HG03064 (cell line): Measurements from ENCODE around the gene SPEG.

Experiments
- ATAC-seq: cut with Tn5 transposase; IDR thresholded peaks from one replicate; pipeline ENCODE4 v1.9.1; 2021; ENCODE audit warnings: low read depth; ENCODE audit not compliant: unreplicated experiment

SPEG gene

GRCh38 chr2:219541611-219542180 lies 107.1 kb downstream of the SPEG start:
- peak; percentile 48 for ATAC-seq

DNA sequence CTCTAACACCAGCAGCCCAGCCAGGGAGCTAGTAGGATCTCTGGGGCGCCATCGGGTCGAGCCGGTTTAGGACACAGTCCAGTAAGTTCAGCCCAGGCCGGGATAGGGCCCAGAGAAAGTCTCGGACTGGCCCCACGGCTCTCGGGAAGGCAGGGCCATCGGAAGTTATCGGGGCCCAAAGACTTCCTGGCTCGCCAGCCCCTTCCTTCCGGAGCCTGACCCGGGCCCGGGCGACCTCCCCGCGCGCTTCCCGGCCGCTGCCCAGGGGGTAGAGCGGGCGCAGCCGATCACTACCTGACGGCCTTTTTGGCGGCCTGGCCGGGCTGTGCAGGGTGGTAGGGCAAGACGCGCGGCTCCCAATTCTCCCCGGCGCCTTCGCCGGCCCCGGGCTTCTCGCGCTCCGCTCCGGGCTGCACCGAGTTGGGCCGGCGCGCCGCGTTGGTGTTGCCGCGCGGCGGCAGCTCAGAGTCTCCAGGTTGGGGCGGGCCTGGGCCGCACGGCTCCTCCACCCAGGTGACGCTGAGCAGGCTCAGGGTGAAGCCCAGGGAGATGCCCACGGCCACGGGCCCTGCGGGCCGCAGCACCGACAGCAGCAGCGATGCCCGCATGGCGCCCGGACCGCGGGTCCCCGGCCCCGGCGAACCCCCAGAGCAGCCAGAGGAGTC lies 108.4 kb downstream of the SPEG start:
- peak; percentile 39 for ATAC-seq

GRCh38 chr2:219543596-219544358 lies 109.1 kb downstream of the SPEG start, which contains the start of the genes CHPF and TMEM198:
CHPF (minus strand) TSS chr2:219543809; CDS start chr2:219543538, 271 bp downstream.
TMEM198 (plus strand) TSS chr2:219544028; CDS start chr2:219544728, 700 bp downstream.
- ATAC-seq, result peak; percentile 68

DNA sequence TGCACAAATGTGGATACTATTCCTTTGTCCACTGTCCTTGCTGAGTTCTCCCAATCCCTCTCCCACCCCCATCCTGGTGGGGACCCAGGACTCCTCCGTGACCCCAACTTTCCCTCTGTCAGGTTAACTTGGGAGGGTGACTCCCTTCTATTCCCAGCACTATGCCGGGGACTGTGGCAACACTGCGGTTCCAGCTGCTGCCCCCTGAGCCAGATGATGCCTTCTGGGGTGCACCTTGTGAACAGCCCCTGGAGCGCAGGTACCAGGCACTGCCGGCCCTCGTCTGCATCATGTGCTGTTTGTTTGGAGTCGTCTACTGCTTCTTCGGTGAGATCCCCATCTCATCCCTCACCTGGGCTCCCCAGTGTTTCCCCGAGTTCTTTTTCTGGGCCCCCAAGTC lies 109.9 kb downstream of the SPEG start:
- no peak for ATAC-seq

DNA sequence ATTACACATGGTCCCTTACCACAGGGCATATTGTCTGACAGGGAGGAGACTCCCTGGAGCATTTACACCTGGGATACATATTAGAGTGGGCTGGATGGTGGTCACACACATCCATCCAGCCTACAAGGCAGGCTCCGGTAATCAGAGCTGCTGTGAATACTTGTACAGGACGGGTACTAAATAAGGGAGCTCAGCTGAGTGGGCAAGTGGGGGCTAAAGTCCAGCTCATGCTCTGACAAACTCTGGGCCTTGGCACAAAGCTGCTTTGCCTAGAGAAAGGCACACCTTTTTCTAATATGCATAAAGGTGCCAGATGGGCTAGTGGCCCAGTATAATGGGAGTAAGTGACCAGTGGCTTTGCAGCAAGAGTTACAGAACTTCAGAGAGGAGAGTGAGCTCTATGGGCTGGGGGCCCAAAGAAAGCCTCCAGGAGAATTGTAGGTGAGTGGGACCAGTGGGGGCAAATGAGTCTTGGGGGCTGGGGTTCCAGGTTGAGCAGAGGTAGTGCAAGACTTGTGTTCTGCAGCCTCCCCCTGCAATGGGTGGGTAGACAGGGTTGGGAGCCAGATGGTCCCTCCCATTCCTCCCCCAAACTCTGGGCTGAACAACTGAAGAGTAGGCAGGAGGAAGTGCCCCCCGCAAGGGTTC lies 110.8 kb downstream of the SPEG start:
- ATAC-seq, result no peak

DNA sequence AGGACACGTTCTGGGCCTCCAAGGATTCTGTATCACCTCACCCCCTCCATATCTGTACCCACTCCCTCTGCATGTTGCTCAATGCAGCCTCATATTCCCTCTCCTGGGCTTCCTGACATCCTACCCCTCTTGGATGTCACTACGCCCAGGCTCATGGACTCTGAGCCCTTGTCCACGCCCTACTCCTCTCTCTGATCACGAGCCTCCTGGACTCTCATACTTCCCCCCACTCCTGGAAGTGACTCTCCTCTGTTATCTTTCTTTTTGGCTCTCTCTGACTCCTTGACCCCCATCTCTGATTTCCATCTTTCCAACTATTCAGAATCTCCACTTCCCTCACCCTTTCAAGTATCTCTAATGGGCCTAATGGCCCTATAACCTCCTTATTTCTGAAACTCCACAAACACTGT lies 111.3 kb downstream of the SPEG start:
- ATAC-seq, result no peak

- no peak for ATAC-seq
Measured at GRCh38 chr2:219547621-219548020, 113.0 kb downstream of the SPEG start.
